GM21825 (cell line): ENCODE data around the gene GRAMD2B.
"Not testable (repeated sequence)": the region's sequence is repeated elsewhere in the genome, so short reads cannot be mapped to it uniquely, and the experiment has no call there.

Experiments used
- ATAC-seq: cut with Tn5 transposase; IDR thresholded peaks from one replicate; pipeline ENCODE4 v1.9.1; 2021; ENCODE audit warnings: mild to moderate bottlenecking, moderate library complexity; ENCODE audit not compliant: unreplicated experiment

GRAMD2B gene

GRCh38 chr5:126448720-126449119, 25.5 kb downstream of the GRAMD2B start:
- no peak for ATAC-seq

GRCh38 chr5:126449751-126450271, 26.6 kb downstream of the GRAMD2B start:
- ATAC-seq = peak; percentile 92

GRCh38 chr5:126450346-126450745, 27.1 kb downstream of the GRAMD2B start:
- ATAC-seq = peak; percentile 52

- no peak for ATAC-seq
These were observed 27.7 kb downstream of the GRAMD2B start for GRCh38 chr5:126450907-126451306.

GRCh38 chr5:126452477-126452876, 29.3 kb downstream of the GRAMD2B start:
- no peak for ATAC-seq

- no peak for ATAC-seq
These were observed 30.9 kb downstream of the GRAMD2B start for GRCh38 chr5:126454081-126454480.

GRCh38 chr5:126454535-126454934, 31.3 kb downstream of the GRAMD2B start:
- no peak for ATAC-seq

GRCh38 chr5:126455264-126455663, 32.1 kb downstream of the GRAMD2B start:
- no peak for ATAC-seq

- no peak for ATAC-seq
These were observed 32.5 kb downstream of the GRAMD2B start for GRCh38 chr5:126455728-126456127.

GRCh38 chr5:126456217-126456820, 33.1 kb downstream of the GRAMD2B start:
- ATAC-seq = no peak

GRCh38 chr5:126460459-126460858, 37.2 kb downstream of the GRAMD2B start:
- no peak for ATAC-seq

GRCh38 chr5:126460977-126461376, 37.8 kb downstream of the GRAMD2B start:
- ATAC-seq = no peak

- peak; percentile 9 for ATAC-seq
These were observed 38.6 kb downstream of the GRAMD2B start for GRCh38 chr5:126461838-126462237.

- peak; percentile 81 for ATAC-seq
These were observed 39.2 kb downstream of the GRAMD2B start for GRCh38 chr5:126462239-126463014.

GRCh38 chr5:126464016-126464415, 40.8 kb downstream of the GRAMD2B start:
- ATAC-seq = no peak

- ATAC-seq = no peak
These were observed 41.8 kb downstream of the GRAMD2B start for GRCh38 chr5:126464959-126465358.

- ATAC-seq = no peak
These were observed 44.9 kb downstream of the GRAMD2B start for GRCh38 chr5:126468091-126468490.

GRCh38 chr5:126469536-126470316, 46.5 kb downstream of the GRAMD2B start:
- no peak for ATAC-seq

- not testable (repeated sequence) for ATAC-seq
These were observed 47.3 kb downstream of the GRAMD2B start for GRCh38 chr5:126470529-126470928.

GRCh38 chr5:126471247-126471646, 48.0 kb downstream of the GRAMD2B start:
- ATAC-seq = no peak

GRCh38 chr5:126471875-126472537, 48.8 kb downstream of the GRAMD2B start:
- ATAC-seq = no peak
